Measurements from ENCODE around the gene PPP1R27.

DNA sequence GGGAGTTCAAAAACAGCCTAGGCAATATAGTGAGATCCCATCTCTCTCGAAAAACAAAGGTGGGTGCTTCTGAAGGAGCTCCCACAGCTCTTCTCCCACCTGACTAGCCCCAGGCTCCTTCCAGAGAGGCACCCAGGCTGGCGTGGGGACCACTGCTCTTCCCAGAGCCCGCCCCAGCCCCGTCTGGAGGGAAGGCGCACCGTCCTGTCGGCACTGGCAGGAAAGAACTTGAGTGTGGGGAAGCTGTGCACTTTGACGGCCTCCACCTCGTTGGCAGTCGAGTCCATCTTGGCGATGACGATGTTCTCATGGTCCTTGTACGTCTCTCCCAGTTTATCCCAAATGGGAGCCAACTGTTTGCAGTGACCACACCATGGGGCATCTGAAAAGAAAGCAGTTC lies 10.5 kb upstream of the PPP1R27 start:
- TF ChIP-seq, protein P1, sequence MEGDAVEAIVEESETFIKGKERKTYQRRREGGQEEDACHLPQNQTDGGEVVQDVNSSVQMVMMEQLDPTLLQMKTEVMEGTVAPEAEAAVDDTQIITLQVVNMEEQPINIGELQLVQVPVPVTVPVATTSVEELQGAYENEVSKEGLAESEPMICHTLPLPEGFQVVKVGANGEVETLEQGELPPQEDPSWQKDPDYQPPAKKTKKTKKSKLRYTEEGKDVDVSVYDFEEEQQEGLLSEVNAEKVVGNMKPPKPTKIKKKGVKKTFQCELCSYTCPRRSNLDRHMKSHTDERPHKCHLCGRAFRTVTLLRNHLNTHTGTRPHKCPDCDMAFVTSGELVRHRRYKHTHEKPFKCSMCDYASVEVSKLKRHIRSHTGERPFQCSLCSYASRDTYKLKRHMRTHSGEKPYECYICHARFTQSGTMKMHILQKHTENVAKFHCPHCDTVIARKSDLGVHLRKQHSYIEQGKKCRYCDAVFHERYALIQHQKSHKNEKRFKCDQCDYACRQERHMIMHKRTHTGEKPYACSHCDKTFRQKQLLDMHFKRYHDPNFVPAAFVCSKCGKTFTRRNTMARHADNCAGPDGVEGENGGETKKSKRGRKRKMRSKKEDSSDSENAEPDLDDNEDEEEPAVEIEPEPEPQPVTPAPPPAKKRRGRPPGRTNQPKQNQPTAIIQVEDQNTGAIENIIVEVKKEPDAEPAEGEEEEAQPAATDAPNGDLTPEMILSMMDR (IDR thresholded peaks at IDR 0.05): no peak
- TF ChIP-seq POLR2AphosphoS5 (IDR thresholded peaks at IDR 0.05; ENCODE audit: insufficient read depth in 1 of 2, low read depth in 1 of 2) (no peak), POLR2A (IDR thresholded peaks at IDR 0.05) (no peak)

Measured in vagina (tissue), 2 donors.